NCI-H526 treated with DMSO at 0.1 percent for 48 hours (cell line): Measurements from ENCODE around the gene PDE11A.

Source experiments
- DNase-seq: peaks from one replicate; lab custom pipeline; 2025; lab: John Stamatoyannopoulos, UW

PDE11A gene

GRCh38 chr2:177668617-177669016, 404.0 kb downstream of the PDE11A start:
- DNase-seq = no peak

- no peak for DNase-seq
Measured at GRCh38 chr2:177667626-177668025, 405.0 kb downstream of the PDE11A start.

- DNase-seq = no peak
Measured at GRCh38 chr2:177666408-177666807, 406.2 kb downstream of the PDE11A start.

- no peak for DNase-seq
Measured at GRCh38 chr2:177665948-177666347, 406.6 kb downstream of the PDE11A start.

- DNase-seq = no peak
Measured at GRCh38 chr2:177665328-177665727, 407.2 kb downstream of the PDE11A start.

- no peak for DNase-seq
Measured at GRCh38 chr2:177662895-177663294, 409.7 kb downstream of the PDE11A start.

- DNase-seq = no peak
Measured at GRCh38 chr2:177660742-177661141, 411.8 kb downstream of the PDE11A start.

GRCh38 chr2:177658309-177658708, 414.3 kb downstream of the PDE11A start:
- no peak for DNase-seq

- DNase-seq = no peak
Measured at GRCh38 chr2:177651833-177652232, 420.7 kb downstream of the PDE11A start.

GRCh38 chr2:177649568-177650518, 422.7 kb downstream of the PDE11A start:
- DNase-seq = no peak

GRCh38 chr2:177646791-177647190, 425.8 kb downstream of the PDE11A start:
- no peak for DNase-seq

- DNase-seq = no peak
Measured at GRCh38 chr2:177646241-177646640, 426.3 kb downstream of the PDE11A start.

- DNase-seq = no peak
Measured at GRCh38 chr2:177641331-177641730, 431.2 kb downstream of the PDE11A start.

- no peak for DNase-seq
Measured at GRCh38 chr2:177640423-177640822, 432.2 kb downstream of the PDE11A start.

GRCh38 chr2:177639262-177639914, 433.2 kb downstream of the PDE11A start:
- no peak for DNase-seq

- DNase-seq = no peak
Measured at GRCh38 chr2:177638507-177638906, 434.1 kb downstream of the PDE11A start.

GRCh38 chr2:177636672-177637071, 435.9 kb downstream of the PDE11A start:
- DNase-seq = no peak

- DNase-seq = no peak
Measured at GRCh38 chr2:177635696-177636095, 436.9 kb downstream of the PDE11A start.

- peak; percentile 25 for DNase-seq
Measured at GRCh38 chr2:177633910-177634294, 438.7 kb downstream of the PDE11A start.

GRCh38 chr2:177633111-177633510, 439.5 kb downstream of the PDE11A start:
- DNase-seq = no peak

GRCh38 chr2:177631680-177632079, 440.9 kb downstream of the PDE11A start:
- DNase-seq = no peak

GRCh38 chr2:177629357-177630024, 443.1 kb downstream of the PDE11A start:
- no peak for DNase-seq

- no peak for DNase-seq
Measured at GRCh38 chr2:177628831-177629230, 443.7 kb downstream of the PDE11A start.
